CD4-positive, alpha-beta T cell (primary cell): Measurements from ENCODE around the gene A3GALT2. TPM values are rescaled to one million over a fixed set of nuclear protein-coding genes. Genes with fewer than 3 reads are reported as not detected.

Experiments used
- ATAC-seq: fragments of 200-7000 bp; cut with Tn5 transposase; one replicate; pipeline ENCODE4 v1.10.0; 2022; ENCODE audit warnings: mild to moderate bottlenecking; ENCODE audit not compliant: poor library complexity
- CTCF ChIA-PET: fragments of 350-600 bp; sonication (Branson Sonifier 250); formaldehyde crosslinking; loops from one replicate; lab custom pipeline; 2021; ENCODE audit warnings: antibody characterized with exemption, inconsistent platforms; lab: Charles Lee
- POLR2A ChIA-PET: fragments of 350-600 bp; sonication (Branson Sonifier 250); formaldehyde crosslinking; loops from one replicate; lab custom pipeline; 2021; ENCODE audit warnings: antibody characterized with exemption, inconsistent platforms; lab: Charles Lee
- DNase-seq, 14 experiments: peaks; one replicate each; pipeline ENCODE4 v3.0.0-alpha.2; 2013 to 2020; ENCODE audit warnings: mixed read lengths in 2 of 14
- H3K27ac ChIP-seq, 2 donors: one replicate each; pipeline versions ENCODE4 v1.5.1 to v1.7.0; 2013; ENCODE audit warnings: low read length in 2 of 2, low read depth in 1 of 2, mild to moderate bottlenecking in 1 of 2
- H3K27me3 ChIP-seq, 2 experiments: 1 replicate in 1 of 2; 2 replicates in 1 of 2; pipeline versions ENCODE4 v1.6.1 to v1.7.0; 2013; ENCODE audit warnings: low read length in 2 of 2, control low read depth in 1 of 2, mild to moderate bottlenecking in 1 of 2, moderate library complexity in 1 of 2; ENCODE audit not compliant: insufficient read depth in 2 of 2, control insufficient read depth in 1 of 2
- H3K36me3 ChIP-seq: one replicate; pipeline ENCODE4 v1.6.1; 2013; ENCODE audit warnings: low read length, control low read depth; ENCODE audit not compliant: insufficient read depth
- H3K4me1 ChIP-seq: one replicate; pipeline ENCODE4 v1.6.1; 2013; ENCODE audit warnings: low read length, control low read depth; ENCODE audit not compliant: insufficient read depth
- H3K4me3 ChIP-seq: one replicate; pipeline ENCODE4 v1.5.1; 2013; ENCODE audit warnings: mild to moderate bottlenecking, low read length, moderate library complexity
- H3K9me3 ChIP-seq, 2 experiments: 1 replicate in 1 of 2; 2 replicates in 1 of 2; pipeline versions ENCODE4 v1.6.1 to v1.7.0; 2013; ENCODE audit warnings: low read length in 2 of 2, mild to moderate bottlenecking in 2 of 2, control low read depth in 1 of 2, moderate library complexity in 1 of 2; ENCODE audit not compliant: control insufficient read depth in 1 of 2, insufficient read depth in 1 of 2
- H3K27ac Mint-ChIP-seq: one replicate; pipeline ENCODE4 v1.8.0; 2020; ENCODE audit warnings: mixed read lengths
- H3K27me3 Mint-ChIP-seq: one replicate; pipeline ENCODE4 v1.8.0; 2021; ENCODE audit warnings: mixed read lengths
- H3K36me3 Mint-ChIP-seq: one replicate; pipeline ENCODE4 v1.8.0; 2021; ENCODE audit warnings: low read depth, mixed read lengths
- H3K4me1 Mint-ChIP-seq: one replicate; pipeline ENCODE4 v1.8.0; 2021; ENCODE audit warnings: low read depth, mixed read lengths
- H3K4me3 Mint-ChIP-seq: one replicate; pipeline ENCODE4 v1.8.0; 2020; ENCODE audit warnings: mild to moderate bottlenecking, mixed read lengths
- H3K9me3 Mint-ChIP-seq: one replicate; pipeline ENCODE4 v1.8.0; 2020; ENCODE audit warnings: mixed read lengths
- CTCF ChIP-seq: fragments of 200-600 bp; IDR thresholded peaks from one replicate; pipeline ENCODE4 v1.8.0; 2022; ENCODE audit warnings: antibody characterized with exemption, mild to moderate bottlenecking
- intact Hi-C, 2 experiments: fragments of 100-400 bp; cut with DNase I in 1 of 2; cut with micrococcal nuclease in 1 of 2; formaldehyde crosslinking; loops; one replicate each; pipeline versions ENCODE4 v1.15.1 to v1.9.0; 2023 to 2025; cut with DNase I, micrococcal nuclease
- total RNA-seq, 174 experiments: library from RNA in 2 of 174; stranded (reverse) in 2 of 174; gene quantifications; one replicate each; pipeline ENCODE4 v1.2.3 and lab custom pipeline; 2021 to 2026

A3GALT2 gene
- total RNA-seq, 2 experiments from 2014 or later: not detected

GRCh38 chr1:33268927-33269610 is 51.8 kb downstream of the A3GALT2 start:
- no peak overlapping the region for H3K4me3 Mint-ChIP-seq
- POLR2A ChIA-PET: no interaction called here
- peaks cover 50% of the 10 kb centered on the region for H3K4me1 Mint-ChIP-seq
- intact Hi-C loops: no loop called here
- Histone ChIP-seq H3K27ac (no peak overlapping the region), H3K4me1 (peaks cover 27% of the 10 kb centered on the region), H3K9me3 (no peaks in the 10 kb centered on the region), H3K36me3 (peaks cover 7% of the 10 kb centered on the region), H3K27me3 (no peaks in the 10 kb centered on the region), H3K4me3 (no peak overlapping the region)
- TF ChIP-seq CTCF: no peak
- no peaks in the 10 kb centered on the region for H3K9me3 Mint-ChIP-seq
- H3K27me3 Mint-ChIP-seq: no peaks in the 10 kb centered on the region
- CTCF ChIA-PET: no interaction called here
- no peak overlapping the region for H3K27ac Mint-ChIP-seq
- no peak for ATAC-seq
- peaks cover 30% of the 10 kb centered on the region for H3K36me3 Mint-ChIP-seq
- no peak for DNase-seq

- Histone ChIP-seq H3K4me1 (peaks cover 24% of the 10 kb centered on the region), H3K27ac (no peak overlapping the region), H3K4me3 (no peak overlapping the region), H3K9me3 (no peaks in the 10 kb centered on the region), H3K36me3 (peaks cover 7% of the 10 kb centered on the region), H3K27me3 (no peaks in the 10 kb centered on the region)
- no peak for ATAC-seq
- H3K4me1 Mint-ChIP-seq: peaks cover 47% of the 10 kb centered on the region
- CTCF ChIA-PET: no interaction called here
- TF ChIP-seq CTCF: no peak
- H3K9me3 Mint-ChIP-seq: no peaks in the 10 kb centered on the region
- H3K27ac Mint-ChIP-seq: no peak overlapping the region
- intact Hi-C loops: no loop called here
- POLR2A ChIA-PET: no interaction called here
- DNase-seq: no peak
- H3K4me3 Mint-ChIP-seq: no peak overlapping the region
- peaks cover 29% of the 10 kb centered on the region for H3K36me3 Mint-ChIP-seq
- no peaks in the 10 kb centered on the region for H3K27me3 Mint-ChIP-seq
These were observed 52.4 kb downstream of the A3GALT2 start for GRCh38 chr1:33268457-33268856.

DNA sequence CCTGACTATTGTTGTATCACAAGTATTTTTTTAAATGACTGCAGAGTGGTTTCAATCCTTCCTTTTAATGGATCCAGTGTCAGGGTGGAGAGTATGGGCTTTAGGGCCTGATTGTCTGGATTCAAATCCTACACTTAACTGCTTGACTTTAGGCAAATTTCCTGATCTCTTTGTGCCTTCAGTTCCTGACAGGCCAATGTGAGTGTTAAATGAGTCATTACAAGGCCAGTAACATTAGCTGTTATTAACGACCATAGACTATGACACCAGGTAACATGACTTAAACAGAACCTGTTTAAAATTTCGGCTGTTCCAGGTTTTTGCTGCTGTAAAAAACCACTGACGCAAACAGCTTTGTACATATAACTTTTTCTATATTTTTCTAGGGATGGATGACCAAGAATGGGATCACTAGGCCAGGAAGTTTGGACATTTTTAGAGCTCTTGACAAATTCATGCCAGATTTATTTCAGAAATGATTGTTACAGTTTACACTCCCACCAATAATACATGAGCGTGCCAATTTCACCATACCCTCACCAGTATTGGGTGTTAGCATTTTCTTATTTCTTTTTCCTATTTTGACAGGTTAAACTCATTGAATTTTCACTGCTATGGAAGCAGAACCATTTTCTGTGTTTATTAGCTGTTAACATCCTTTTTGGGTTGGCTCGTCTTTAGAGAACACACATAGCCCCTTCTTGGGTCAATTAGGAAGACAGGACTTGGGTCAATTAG is 53.3 kb downstream of the A3GALT2 start:
- Histone ChIP-seq H3K4me1 (peaks cover 16% of the 10 kb centered on the region), H3K36me3 (peaks cover 12% of the 10 kb centered on the region), H3K9me3 (no peaks in the 10 kb centered on the region), H3K4me3 (no peak overlapping the region), H3K27me3 (no peaks in the 10 kb centered on the region), H3K27ac (no peak overlapping the region)
- no peak for ATAC-seq
- Mint-ChIP-seq H3K27ac (no peak overlapping the region), H3K4me1 (peaks cover 44% of the 10 kb centered on the region), H3K4me3 (no peak overlapping the region), H3K27me3 (no peaks in the 10 kb centered on the region), H3K9me3 (no peaks in the 10 kb centered on the region), H3K36me3 (peaks cover 21% of the 10 kb centered on the region)
- DNase-seq: no peak
- no peak for TF ChIP-seq CTCF
- ChIA-PET CTCF (no interaction called here), POLR2A (no interaction called here)
- intact Hi-C loops: no loop called here
